DND-41 (cell line): Measurements from ENCODE around the gene HECTD4.

Experiments used
- ATAC-seq: fragments of 200-7000 bp; cut with Tn5 transposase; 3 replicates; pipeline ENCODE4 v1.9.1; 2021; ENCODE audit warnings: low read depth; ENCODE audit not compliant: insufficient read depth
- DNase-seq: peaks from one replicate; pipeline ENCODE4 v3.0.0-alpha.2; 2020
- H2AFZ ChIP-seq: 2 replicates; pipeline ENCODE4 v1.6.0; 2012; ENCODE audit warnings: low read depth, low read length
- H3K27ac ChIP-seq: 2 replicates; pipeline ENCODE4 v1.5.1; 2012; ENCODE audit warnings: low read length, inconsistent platforms
- H3K27me3 ChIP-seq: fragments of 200-600 bp; sonication (generic); 2 replicates; pipeline ENCODE4 v1.6.0; 2012; ENCODE audit warnings: low read length, mild to moderate bottlenecking, inconsistent platforms; ENCODE audit not compliant: insufficient read depth, poor library complexity
- H3K36me3 ChIP-seq: 2 replicates; pipeline ENCODE4 v1.5.1; 2012; ENCODE audit warnings: low read length, inconsistent platforms; ENCODE audit not compliant: insufficient read depth
- H3K4me1 ChIP-seq: 2 replicates; pipeline ENCODE4 v1.5.1; 2012; ENCODE audit warnings: mild to moderate bottlenecking, low read length; ENCODE audit not compliant: insufficient read depth
- H3K4me2 ChIP-seq: 2 replicates; pipeline ENCODE4 v1.6.0; 2012; ENCODE audit warnings: mild to moderate bottlenecking, moderate library complexity, low read length, inconsistent platforms; ENCODE audit not compliant: insufficient read depth
- H3K4me3 ChIP-seq, 2 experiments: fragments of 200-600 bp in 1 of 2; shearing (Covaris generic) in 1 of 2; 2 replicates each; pipeline ENCODE4 v1.5.1; 2012 to 2016; ENCODE audit warnings: inconsistent platforms in 2 of 2, low read length in 2 of 2, mild to moderate bottlenecking in 2 of 2, low read depth in 1 of 2, moderate library complexity in 1 of 2
- H3K79me2 ChIP-seq: 2 replicates; pipeline ENCODE4 v1.6.0; 2012; ENCODE audit warnings: low read length, inconsistent platforms; ENCODE audit not compliant: insufficient read depth
- H3K9ac ChIP-seq: 2 replicates; pipeline ENCODE4 v1.6.0; 2012; ENCODE audit warnings: low read depth, mild to moderate bottlenecking, inconsistent platforms, low read length, moderate library complexity
- H3K9me3 ChIP-seq: 2 replicates; pipeline ENCODE4 v1.5.1; 2012; ENCODE audit warnings: low read length, moderate library complexity, mild to moderate bottlenecking, inconsistent platforms; ENCODE audit not compliant: insufficient read depth, severe bottlenecking
- H4K20me1 ChIP-seq: 2 replicates; pipeline ENCODE4 v1.6.0; 2012; ENCODE audit warnings: low read length; ENCODE audit not compliant: insufficient read depth
- CTCF ChIP-seq: IDR thresholded peaks from 2 replicates; pipeline ENCODE4 v1.5.1; 2012; ENCODE audit warnings: borderline replicate concordance, low read length, moderate library complexity, mild to moderate bottlenecking; ENCODE audit not compliant: poor library complexity, severe bottlenecking; ENCODE audit errors: extremely low read depth
- EZH2 ChIP-seq: IDR thresholded peaks from 3 replicates; pipeline ENCODE4 v1.6.1; 2012; ENCODE audit warnings: borderline replicate concordance, low read depth, mild to moderate bottlenecking, moderate library complexity, low read length, inconsistent platforms; ENCODE audit not compliant: severe bottlenecking

The HECTD4 gene

GRCh38 chr12:112169966-112170365, 212.3 kb downstream of the HECTD4 start:
- no peak for ATAC-seq
- Histone ChIP-seq H3K9ac (no peak overlapping the region), H3K36me3 (peaks cover 52% of the 10 kb centered on the region), H3K9me3 (no peaks in the 10 kb centered on the region), H3K79me2 (no peaks in the 10 kb centered on the region), H3K27ac (no peak overlapping the region), H4K20me1 (0 out of 2 replicates have a peak, but pooled peaks cover 7% of the 10 kb centered on the region), H3K4me2 (no peak overlapping the region), H3K27me3 (no peaks in the 10 kb centered on the region), H2AFZ (no peak overlapping the region), H3K4me1 (no peaks in the 10 kb centered on the region), H3K4me3 (no peak overlapping the region)
- no peak for DNase-seq
- TF ChIP-seq EZH2 (no peak), CTCF (no peak)

- Histone ChIP-seq H3K27me3 (no peaks in the 10 kb centered on the region), H3K36me3 (peaks cover 47% of the 10 kb centered on the region), H3K27ac (no peak overlapping the region), H3K4me2 (no peak overlapping the region), H3K4me3 (no peak overlapping the region), H3K9ac (no peak overlapping the region), H4K20me1 (0 out of 2 replicates have a peak, but pooled peaks cover 7% of the 10 kb centered on the region), H3K79me2 (no peaks in the 10 kb centered on the region), H3K4me1 (no peaks in the 10 kb centered on the region), H3K9me3 (no peaks in the 10 kb centered on the region), H2AFZ (no peak overlapping the region)
- DNase-seq (no peak), ATAC-seq (no peak)
- TF ChIP-seq EZH2 (no peak), CTCF (no peak)
These were observed 212.9 kb downstream of the HECTD4 start for GRCh38 chr12:112169161-112169872.

GRCh38 chr12:112168561-112168971, 213.7 kb downstream of the HECTD4 start:
- Histone ChIP-seq H2AFZ (no peak overlapping the region), H3K27me3 (no peaks in the 10 kb centered on the region), H3K27ac (no peak overlapping the region), H3K4me3 (no peak overlapping the region), H4K20me1 (0 out of 2 replicates have a peak, but pooled peaks cover 7% of the 10 kb centered on the region), H3K36me3 (peaks cover 44% of the 10 kb centered on the region), H3K9ac (no peak overlapping the region), H3K4me1 (no peaks in the 10 kb centered on the region), H3K9me3 (no peaks in the 10 kb centered on the region), H3K79me2 (no peaks in the 10 kb centered on the region), H3K4me2 (no peak overlapping the region)
- TF ChIP-seq CTCF (no peak), EZH2 (no peak)
- ATAC-seq (no peak), DNase-seq (no peak)
